Stomach (tissue), 4 donors: ENCODE data around the gene PDLIM7.

Experiments
- CTCF ChIP-seq, 7 experiments: fragments of 450-650 bp in 4 of 7; fragments of 200-600 bp in 3 of 7; sonication (generic) in 3 of 7; IDR thresholded peaks; one replicate each; pipeline ENCODE4 v1.5.1; 2016 to 2019; ENCODE audit warnings: antibody characterized with exemption in 7 of 7, control low read depth in 2 of 7, mild to moderate bottlenecking in 1 of 7
- EP300 ChIP-seq: sonication (generic); formaldehyde crosslinking; IDR thresholded peaks from one replicate; pipeline ENCODE4 v1.6.1; 2017; ENCODE audit warnings: antibody characterized with exemption
- POLR2A ChIP-seq, 4 donors: fragments of 450-650 bp; IDR thresholded peaks; one replicate each; pipeline ENCODE4 v1.6.1; 2016; ENCODE audit warnings: antibody characterized with exemption in 4 of 4, control low read depth in 2 of 4, mild to moderate bottlenecking in 1 of 4, moderate library complexity in 1 of 4
- POLR2AphosphoS5 ChIP-seq, 3 donors: sonication (generic); formaldehyde crosslinking; IDR thresholded peaks; one replicate each; pipeline ENCODE4 v1.6.1; 2016; ENCODE audit warnings: antibody characterized with exemption in 3 of 3

- TF ChIP-seq POLR2A (IDR thresholded peaks at IDR 0.05) (no peak), CTCF (IDR thresholded peaks at IDR 0.05) (no peak), EP300 (no peak), POLR2AphosphoS5 (IDR thresholded peaks at IDR 0.05) (peak in 1 of 3 donors; percentile 17)
Observed at GRCh38 chr5:177446200-177447065, 51.0 kb downstream of the PDLIM7 start, which contains the start of gene PRR7.
